Left renal cortex interstitium (tissue), 4 donors: ENCODE data around the gene TFAM. TPM values are rescaled to one million over a fixed set of nuclear protein-coding genes. Genes with fewer than 3 reads are reported as not detected.
"Not testable (repeated sequence)": the region's sequence is repeated elsewhere in the genome, so short reads cannot be mapped to it uniquely, and the experiment has no call there.

Experiments
- DNase-seq, 4 donors: peaks; one replicate each; pipeline ENCODE4 v3.0.0-alpha.2; 2013; ENCODE audit warnings: low read depth in 4 of 4, low spot score in 2 of 4, missing footprints in 1 of 4
- polyA plus RNA-seq, 4 donors: library from polyadenylated mRNA; unstranded; fragments of 120-200 nt; gene quantifications; one replicate each; pipeline ENCODE4 v1.2.1, GENCODE V29; 2013; ENCODE audit not compliant: insufficient read length in 4 of 4

Gene TFAM
- polyA plus RNA-seq, 4 donors, result 68.0 to 74.8 (median 72.1) TPM

DNA sequence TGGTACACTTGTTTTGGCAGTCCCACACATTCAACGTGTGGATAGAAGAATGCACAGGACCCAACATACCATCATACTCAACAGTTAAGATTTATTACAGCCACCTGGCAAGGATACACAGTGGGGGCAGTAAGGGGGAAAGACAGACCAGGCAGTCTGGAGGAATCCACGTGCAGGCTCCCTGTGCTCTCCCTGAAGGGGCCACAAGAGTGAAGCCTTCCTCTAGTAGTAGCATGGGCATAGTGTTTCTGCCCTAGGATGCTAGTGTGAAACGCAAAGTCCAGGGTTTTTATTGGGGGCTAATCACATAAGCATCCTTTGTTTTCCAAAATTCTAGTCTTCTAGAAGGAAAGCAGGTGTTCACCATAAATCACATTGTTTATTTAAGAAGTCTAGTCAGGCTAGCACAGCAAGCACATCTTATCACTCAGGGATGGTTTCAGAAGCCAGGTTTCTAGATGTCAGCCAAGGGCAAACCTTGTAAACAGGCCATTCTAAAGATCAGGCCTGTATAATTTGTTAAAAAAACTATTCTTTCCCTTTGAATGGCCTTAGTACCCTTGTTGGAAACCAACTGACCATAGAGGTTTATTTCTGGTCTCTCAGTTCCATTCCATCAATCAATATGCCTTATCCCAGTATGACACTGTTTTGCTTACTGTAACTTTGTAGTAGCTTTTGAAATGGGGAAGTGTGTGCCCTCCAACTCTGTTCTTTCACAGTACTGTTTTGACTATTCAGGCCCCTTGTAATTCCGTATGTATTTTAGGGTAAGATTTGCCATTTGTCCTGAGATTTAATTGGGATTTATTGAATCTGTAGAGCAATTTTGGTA, 12.4 kb upstream of the TFAM start:
- DNase-seq, result no peak

- no peak for DNase-seq
Observed at GRCh38 chr10:58373442-58373827, 11.8 kb upstream of the TFAM start.

GRCh38 chr10:58382489-58382995, 2.7 kb upstream of the TFAM start:
- no peak for DNase-seq

- DNase-seq, result no peak
Observed at GRCh38 chr10:58384095-58384494, 1.1 kb upstream of the TFAM start.

DNA sequence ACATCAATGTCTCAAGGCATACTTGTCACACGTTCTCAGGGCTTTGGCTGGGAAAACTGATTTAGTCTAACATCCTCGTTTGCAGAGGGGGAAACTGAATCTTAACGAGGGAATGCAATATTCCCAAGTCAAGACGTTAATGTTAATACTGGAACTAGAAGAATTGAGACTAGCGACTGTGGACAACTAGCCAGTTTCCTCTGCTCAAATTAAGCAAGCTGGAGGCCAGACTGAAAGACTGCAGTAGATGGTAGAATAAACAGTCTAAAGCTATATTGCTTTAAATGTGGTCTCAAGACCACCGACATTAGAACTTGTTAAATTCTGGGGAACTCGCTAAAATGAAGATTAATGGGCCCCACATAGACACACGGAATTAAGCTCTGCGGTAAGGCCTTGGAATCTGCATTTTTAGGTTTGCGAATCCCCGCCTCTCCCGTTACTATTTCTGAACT, 639 bp upstream of the TFAM start:
- peak in 2 of 4 donors; percentile 2 to 62 for DNase-seq

DNA sequence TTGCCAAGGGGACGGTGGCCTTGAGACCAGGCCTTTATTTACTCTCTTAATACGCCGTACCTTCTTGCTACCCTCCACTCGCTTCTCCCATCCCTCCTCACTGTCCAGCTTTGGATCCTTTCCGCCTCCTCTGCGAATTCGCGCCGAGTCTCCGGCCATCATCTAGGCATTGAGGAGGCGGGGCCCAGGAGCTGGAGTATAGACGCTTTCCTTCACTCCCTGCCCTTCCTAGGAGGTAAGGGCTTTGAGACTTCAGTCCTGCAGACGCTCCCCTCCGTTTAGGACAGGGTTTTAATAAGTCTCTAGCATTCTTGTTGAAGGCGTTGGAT, 538 bp downstream of the TFAM start:
- DNase-seq, result peak in 3 of 4 donors; percentile 17 to 28 (median 24)

GRCh38 chr10:58389024-58389423, 3.8 kb downstream of the TFAM start:
- no peak for DNase-seq

DNA sequence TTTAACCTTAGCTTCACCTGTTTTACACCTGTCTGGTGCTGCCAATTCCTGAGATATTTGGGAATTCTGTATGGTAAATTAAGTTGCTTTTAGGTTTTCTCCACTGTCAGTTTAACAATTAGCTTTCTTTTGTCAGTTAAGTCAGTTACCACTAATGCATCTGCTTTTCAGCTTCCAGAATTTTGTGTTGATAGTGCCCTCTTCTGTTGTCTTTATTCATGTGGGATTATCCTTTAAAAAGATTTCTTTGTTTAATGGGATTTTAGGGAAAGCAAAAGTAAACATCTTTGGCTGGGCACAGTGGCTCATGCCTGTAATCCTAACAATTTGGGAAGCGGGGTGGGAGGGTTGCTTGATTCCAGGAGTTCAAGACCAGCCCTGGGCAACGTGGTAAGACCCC, 8.1 kb downstream of the TFAM start:
- DNase-seq, result no peak

DNA sequence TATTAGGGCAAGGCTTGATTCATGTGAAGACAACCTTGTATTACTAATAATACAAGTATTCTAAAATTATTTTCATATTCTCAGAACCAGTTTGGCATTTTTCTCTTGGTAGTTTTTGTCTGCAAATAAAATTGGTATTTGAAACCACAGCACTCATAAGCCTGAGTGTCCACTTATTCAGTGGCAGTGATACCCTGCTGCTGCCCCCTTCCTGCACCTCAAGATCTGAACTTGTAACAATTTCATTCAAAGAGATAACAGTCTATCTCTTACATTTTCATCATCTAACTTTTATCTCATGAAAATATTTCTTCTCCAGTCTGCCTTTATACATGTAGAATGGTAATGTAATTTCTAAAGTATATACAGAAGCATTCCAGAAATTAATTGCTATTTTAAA, 9.3 kb downstream of the TFAM start:
- no peak for DNase-seq

GRCh38 chr10:58396057-58396456, 10.8 kb downstream of the TFAM start:
- DNase-seq, result no peak

- DNase-seq, result no peak
Observed at GRCh38 chr10:58397830-58398229, 12.6 kb downstream of the TFAM start.

DNA sequence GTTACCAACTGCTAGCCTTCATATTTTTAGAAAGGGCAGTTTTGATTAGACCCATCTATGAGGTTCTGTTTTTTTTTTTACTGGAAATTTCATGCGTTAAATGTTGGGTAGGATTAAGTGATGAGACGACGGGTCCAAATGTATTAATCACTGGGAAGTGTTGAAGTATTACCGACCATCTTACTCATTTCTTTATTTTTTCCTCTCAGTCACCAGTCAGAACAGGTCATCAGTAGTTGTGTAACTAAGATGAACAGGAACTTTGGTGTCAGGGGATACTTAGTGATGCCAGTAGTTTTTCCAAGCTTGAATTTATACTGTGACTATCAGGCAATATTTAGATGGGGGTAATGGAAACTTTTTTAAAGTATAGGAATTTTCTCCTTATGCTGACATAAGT, 14.2 kb downstream of the TFAM start:
- no peak for DNase-seq

GRCh38 chr10:58400609-58401008, 15.4 kb downstream of the TFAM start:
- no peak for DNase-seq

GRCh38 chr10:58404001-58404400, 18.8 kb downstream of the TFAM start:
- DNase-seq, result no peak

DNA sequence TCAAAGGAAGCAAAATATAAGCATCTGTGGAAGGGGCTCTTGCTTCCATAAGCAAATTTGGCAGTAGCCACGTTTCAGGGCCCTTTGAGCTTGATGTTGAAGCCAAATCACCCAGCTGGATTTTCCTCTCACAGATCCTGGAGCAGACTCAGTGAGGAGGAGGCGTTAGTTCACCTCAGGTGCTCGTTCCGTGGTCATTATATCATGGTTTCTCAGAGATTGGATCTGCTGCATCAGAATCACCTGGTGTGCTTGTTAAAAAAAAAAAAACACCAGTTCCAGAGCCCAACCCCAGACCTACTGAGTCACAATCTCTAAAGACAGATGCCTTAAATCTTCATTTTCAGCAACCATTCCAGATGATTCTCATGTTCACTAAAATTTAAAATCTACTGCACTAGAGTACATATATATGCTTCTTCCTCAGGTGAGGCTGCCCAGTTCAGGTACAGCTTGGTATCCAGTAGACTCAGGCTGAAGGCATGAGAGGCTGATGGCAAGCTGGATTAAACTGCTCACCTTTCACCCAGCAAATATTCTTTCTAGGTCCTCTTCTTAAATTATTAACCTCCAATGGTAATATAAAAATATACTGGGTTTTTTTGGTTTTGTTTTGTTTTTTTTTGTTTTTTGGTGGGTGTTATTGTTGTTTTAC, 24.9 kb downstream of the TFAM start:
- DNase-seq, result no peak

GRCh38 chr10:58412502-58412961, 27.3 kb downstream of the TFAM start:
- DNase-seq, result no peak

DNA sequence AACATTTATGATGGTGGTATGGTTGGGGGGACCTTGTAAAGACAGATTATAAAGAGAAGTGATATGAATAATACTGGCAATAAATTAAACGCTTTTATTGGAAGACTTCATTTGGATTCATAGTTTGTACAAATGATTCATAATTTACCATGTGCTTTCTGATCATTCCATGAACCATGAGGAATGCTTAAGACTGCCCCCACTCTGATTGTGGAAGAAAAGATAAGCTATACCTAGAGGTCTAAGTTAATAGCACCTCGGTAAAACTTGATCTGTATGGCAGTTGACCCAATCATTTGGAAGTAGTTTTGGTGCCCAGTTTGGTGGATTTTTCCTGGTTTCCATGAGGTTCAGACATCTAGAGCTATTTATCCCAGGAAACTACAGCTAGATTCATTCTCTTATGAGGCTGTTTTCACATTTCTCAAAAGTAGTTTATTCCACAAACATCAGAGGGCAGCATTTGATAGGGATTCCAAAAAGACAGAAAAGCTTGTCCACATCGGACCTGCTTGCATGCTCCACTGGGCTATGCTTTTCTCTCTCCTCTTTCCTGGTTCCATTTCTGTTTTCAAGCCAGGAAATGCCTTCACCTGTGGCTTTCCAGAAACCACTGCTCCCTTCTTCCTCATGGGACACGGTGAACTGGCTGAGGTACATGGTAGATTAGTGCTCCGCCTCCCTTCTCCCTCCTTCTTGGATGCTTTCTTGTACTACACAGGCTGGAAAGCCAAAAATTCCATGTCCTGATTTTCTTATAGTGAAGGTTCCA, 29.2 kb downstream of the TFAM start:
- no peak for DNase-seq

GRCh38 chr10:58415757-58416156, 30.5 kb downstream of the TFAM start:
- DNase-seq, result no peak

DNA sequence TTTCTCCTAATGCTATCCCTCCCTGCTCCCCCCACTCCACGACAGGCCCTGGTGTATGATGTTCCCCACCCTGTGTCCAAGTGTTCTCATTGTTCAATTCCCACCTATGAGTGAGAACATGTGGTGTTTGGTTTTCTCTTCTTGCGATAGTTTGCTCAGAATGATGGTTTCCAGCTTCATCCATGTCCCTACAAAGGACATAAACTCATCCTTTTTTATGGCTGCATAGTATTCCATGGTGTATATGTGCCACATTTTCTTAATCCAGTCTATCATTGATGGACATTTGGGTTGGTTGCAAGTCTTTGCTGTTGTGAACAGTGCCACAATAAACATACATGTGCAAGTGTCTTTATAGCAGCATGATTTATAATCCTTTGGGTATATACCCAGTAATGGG, 32.7 kb downstream of the TFAM start:
- DNase-seq, result not testable (repeated sequence)

GRCh38 chr10:58424176-58424575, 39.0 kb downstream of the TFAM start:
- no peak for DNase-seq

GRCh38 chr10:58428436-58428835, 43.2 kb downstream of the TFAM start:
- DNase-seq, result not testable (repeated sequence)
